Astrocyte (in vitro differentiated cells and primary cell): ENCODE measurements around the gene TRH. TPM values are rescaled to one million over a fixed set of nuclear protein-coding genes. Genes with fewer than 3 reads are reported as not detected.

ENCODE experiments used
- DNase-seq: peaks from one replicate; pipeline ENCODE4 v3.0.0-alpha.2; 2010; ENCODE audit warnings: low read depth
- FAIRE-seq: peaks from 2 replicates; lab custom pipeline; 2011; peaks lifted over from hg19 to GRCh38; lab: Jason Lieb, UNC
- H2AFZ ChIP-seq: 2 replicates; pipeline ENCODE4 v1.6.0; 2012; ENCODE audit warnings: low read depth, low read length, inconsistent platforms
- H3K27ac ChIP-seq: 2 replicates; pipeline ENCODE4 v1.5.1; 2011; ENCODE audit warnings: low read depth, low read length, inconsistent platforms
- H3K27me3 ChIP-seq: 2 replicates; pipeline ENCODE4 v1.6.0; 2011; ENCODE audit warnings: low read length, inconsistent platforms; ENCODE audit not compliant: insufficient read depth
- H3K36me3 ChIP-seq: 2 replicates; pipeline ENCODE4 v1.5.1; 2011; ENCODE audit warnings: low read length, inconsistent platforms; ENCODE audit not compliant: insufficient read depth
- H3K4me1 ChIP-seq: 2 replicates; pipeline ENCODE4 v1.5.1; 2011; ENCODE audit warnings: low read length, inconsistent platforms; ENCODE audit not compliant: insufficient read depth
- H3K4me2 ChIP-seq: 2 replicates; pipeline ENCODE4 v1.6.0; 2012; ENCODE audit warnings: low read length, inconsistent platforms
- H3K4me3 ChIP-seq: 2 replicates; pipeline ENCODE4 v1.5.1; 2011; ENCODE audit warnings: low read depth, mild to moderate bottlenecking, low read length, inconsistent platforms; ENCODE audit not compliant: insufficient read depth
- H3K79me2 ChIP-seq: 2 replicates; pipeline ENCODE4 v1.6.0; 2012; ENCODE audit warnings: mild to moderate bottlenecking, low read length, inconsistent platforms; ENCODE audit not compliant: insufficient read depth
- H3K9ac ChIP-seq: 2 replicates; pipeline ENCODE4 v1.6.0; 2012; ENCODE audit warnings: mild to moderate bottlenecking, low read length, inconsistent platforms
- H3K9me3 ChIP-seq: 2 replicates; pipeline ENCODE4 v1.5.1; 2012; ENCODE audit warnings: low read depth, mild to moderate bottlenecking, low read length, inconsistent platforms; ENCODE audit not compliant: insufficient read depth
- H4K20me1 ChIP-seq: 2 replicates; pipeline ENCODE4 v1.6.0; 2012; ENCODE audit warnings: low read length, inconsistent platforms; ENCODE audit not compliant: insufficient read depth
- H3K27ac Mint-ChIP-seq: one replicate; pipeline ENCODE4 v1.8.0; 2021; ENCODE audit warnings: mild to moderate bottlenecking, mixed read lengths; ENCODE audit not compliant: unreplicated experiment
- H3K27me3 Mint-ChIP-seq: one replicate; pipeline ENCODE4 v1.8.0; 2021; ENCODE audit warnings: low read depth, mixed read lengths; ENCODE audit not compliant: unreplicated experiment
- H3K36me3 Mint-ChIP-seq: one replicate; pipeline ENCODE4 v1.8.0; 2021; ENCODE audit warnings: low read depth, mixed read lengths; ENCODE audit not compliant: unreplicated experiment
- H3K4me1 Mint-ChIP-seq: one replicate; pipeline ENCODE4 v1.8.0; 2021; ENCODE audit warnings: low read depth, mixed read lengths; ENCODE audit not compliant: unreplicated experiment
- H3K4me3 Mint-ChIP-seq: one replicate; pipeline ENCODE4 v1.8.0; 2021; ENCODE audit warnings: mild to moderate bottlenecking, moderate library complexity, mixed read lengths; ENCODE audit not compliant: unreplicated experiment
- H3K9me3 Mint-ChIP-seq: one replicate; pipeline ENCODE4 v1.8.0; 2021; ENCODE audit warnings: mild to moderate bottlenecking, mixed read lengths; ENCODE audit not compliant: unreplicated experiment
- CTCF ChIP-seq: IDR thresholded peaks from 2 replicates; pipeline ENCODE4 v1.5.1; 2011; ENCODE audit warnings: low read depth, mild to moderate bottlenecking, inconsistent platforms, low read length, moderate library complexity; ENCODE audit not compliant: insufficient read depth
- EZH2 ChIP-seq: IDR thresholded peaks from 2 replicates; pipeline ENCODE4 v1.6.1; 2012; ENCODE audit warnings: mild to moderate bottlenecking, low read length, inconsistent platforms; ENCODE audit not compliant: insufficient read depth
- total RNA-seq: library from RNA; stranded (reverse); gene quantifications from 2 replicates; pipeline ENCODE4 v1.2.1, GENCODE V29; 2021

The TRH gene
- total RNA-seq, 1 donor from 2014 or later: 0.14 TPM

DNA sequence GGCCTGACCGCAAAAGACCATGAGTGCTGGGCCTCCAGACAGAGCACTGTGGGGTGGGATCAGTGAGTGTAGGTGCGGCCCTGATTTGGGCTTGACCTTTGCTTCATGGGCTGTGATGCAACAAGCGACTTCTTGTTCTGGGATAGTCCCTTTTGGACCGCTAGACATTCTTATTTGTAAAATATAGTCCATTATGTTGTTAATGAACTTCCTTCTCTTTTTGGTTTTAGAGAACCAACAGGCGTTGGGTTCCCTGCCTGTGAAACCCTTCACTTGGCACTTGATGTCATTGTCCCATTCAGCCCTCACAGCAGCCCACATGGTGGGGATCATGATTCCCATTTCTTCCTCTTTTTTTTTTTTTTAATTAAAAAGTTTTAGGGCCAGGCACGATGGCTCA is 15.8 kb upstream of the TRH start:
- no peak for TF ChIP-seq CTCF
- TF ChIP-seq EZH2: no peak
- no peaks in the 10 kb centered on the region for H3K4me1 ChIP-seq
- H3K27me3 ChIP-seq: peaks cover 21% of the 10 kb centered on the region
- H3K4me2 ChIP-seq: no peak overlapping the region
- no peak overlapping the region for H3K27ac ChIP-seq
- H3K4me3 ChIP-seq: no peak overlapping the region
- Mint-ChIP-seq H3K4me3 (no peak overlapping the region), H3K27me3 (peaks cover 46% of the 10 kb centered on the region), H3K36me3 (peaks cover 5% of the 10 kb centered on the region), H3K4me1 (no peaks in the 10 kb centered on the region), H3K9me3 (peaks cover 6% of the 10 kb centered on the region), H3K27ac (no peak overlapping the region)
- no peaks in the 10 kb centered on the region for H3K9me3 ChIP-seq
- no peak overlapping the region for H2AFZ ChIP-seq
- DNase-seq (no peak), FAIRE-seq (no peak)
- no peak overlapping the region for H3K9ac ChIP-seq
- H4K20me1 ChIP-seq: no peaks in the 10 kb centered on the region
- no peaks in the 10 kb centered on the region for H3K36me3 ChIP-seq
- no peaks in the 10 kb centered on the region for H3K79me2 ChIP-seq

- Histone ChIP-seq H3K79me2 (no peaks in the 10 kb centered on the region), H3K4me3 (no peak overlapping the region), H3K4me1 (no peaks in the 10 kb centered on the region), H3K36me3 (no peaks in the 10 kb centered on the region), H3K27ac (no peak overlapping the region), H2AFZ (no peak overlapping the region), H4K20me1 (no peaks in the 10 kb centered on the region), H3K9me3 (no peaks in the 10 kb centered on the region), H3K9ac (no peak overlapping the region), H3K4me2 (no peak overlapping the region), H3K27me3 (peaks cover 16% of the 10 kb centered on the region)
- FAIRE-seq (no peak), DNase-seq (no peak)
- Mint-ChIP-seq H3K9me3 (peaks cover 6% of the 10 kb centered on the region), H3K27me3 (peaks cover 42% of the 10 kb centered on the region), H3K27ac (no peak overlapping the region), H3K4me3 (no peak overlapping the region), H3K36me3 (peaks cover 5% of the 10 kb centered on the region), H3K4me1 (no peaks in the 10 kb centered on the region)
- TF ChIP-seq EZH2 (no peak), CTCF (no peak)
These were observed 13.4 kb upstream of the TRH start for GRCh38 chr3:129961141-129961541.

DNA sequence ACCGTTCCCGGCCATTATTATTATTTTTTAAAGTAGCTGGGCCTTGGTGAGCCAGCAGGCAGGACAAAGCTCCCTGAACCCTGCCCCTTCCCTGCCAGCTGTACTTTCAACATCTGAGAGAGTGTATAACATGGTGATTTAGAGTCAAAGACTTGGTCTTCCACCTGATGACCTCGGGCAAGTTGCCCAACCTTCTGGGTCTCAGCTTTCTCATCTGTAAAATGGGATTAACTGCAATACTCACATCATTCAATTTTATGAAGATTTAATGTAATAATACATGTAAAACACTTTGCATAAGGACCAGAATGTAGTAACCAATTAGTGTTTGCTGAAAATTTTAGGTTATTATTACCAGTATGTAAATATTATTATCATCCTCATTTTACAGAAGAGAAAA is 11.9 kb upstream of the TRH start:
- Histone ChIP-seq H3K79me2 (no peaks in the 10 kb centered on the region), H3K4me3 (no peak overlapping the region), H3K4me2 (no peak overlapping the region), H3K27me3 (peaks cover 17% of the 10 kb centered on the region), H3K4me1 (no peaks in the 10 kb centered on the region), H2AFZ (no peak overlapping the region), H3K9ac (no peak overlapping the region), H3K36me3 (no peaks in the 10 kb centered on the region), H4K20me1 (no peaks in the 10 kb centered on the region), H3K27ac (no peak overlapping the region), H3K9me3 (no peaks in the 10 kb centered on the region)
- Mint-ChIP-seq H3K4me3 (no peak overlapping the region), H3K9me3 (peaks cover 6% of the 10 kb centered on the region), H3K27me3 (peaks cover 51% of the 10 kb centered on the region), H3K36me3 (peaks cover 5% of the 10 kb centered on the region), H3K4me1 (no peaks in the 10 kb centered on the region), H3K27ac (no peak overlapping the region)
- no peak for TF ChIP-seq CTCF
- no peak for TF ChIP-seq EZH2
- FAIRE-seq (no peak), DNase-seq (no peak)
